GM12878 (cell line): ENCODE results near the gene VSX2. TPM values are rescaled to one million over a fixed set of nuclear protein-coding genes. Genes with fewer than 3 reads are reported as not detected.

Experiments
- ATAC-seq: fragments of 200-7000 bp; cut with Tn5 transposase; 3 replicates; pipeline ENCODE4 v1.9.1; 2020; ENCODE audit warnings: mild to moderate bottlenecking, moderate library complexity
- BruUV-seq: library from RNA; stranded (reverse); fragments of 400-500 nt; replicated peaks from 2 replicates; lab custom pipeline; 2021; lab: Mats Ljungman, UMichigan
- CTCF ChIA-PET: fragments of 300-600 bp; sonication (Branson Sonifier 250); formaldehyde crosslinking; extraction: SDS; loops from one replicate; lab custom pipeline; 2021; ENCODE audit warnings: inconsistent platforms; lab: Yijun Ruan, JAX
- POLR2A ChIA-PET: fragments of 350-600 bp; formaldehyde crosslinking; extraction: SDS; loops from one replicate; lab custom pipeline; 2021; ENCODE audit warnings: inconsistent platforms; lab: Charles Lee
- RAD21 ChIA-PET: fragments of 300-600 bp; sonication (Branson Sonifier 250); formaldehyde crosslinking; loops from one replicate; lab custom pipeline; 2023; ENCODE audit warnings: antibody characterized with exemption; ENCODE audit not compliant: unreplicated experiment; lab: Charles Lee
- SMC1A ChIA-PET: fragments of 300-600 bp; sonication (Branson Sonifier 250); formaldehyde crosslinking; loops from one replicate; lab custom pipeline; 2023; ENCODE audit not compliant: unreplicated experiment, uncharacterized antibody; lab: Charles Lee
- DNase-seq: peaks from one replicate; pipeline ENCODE4 v3.0.0-alpha.2; 2011; ENCODE audit warnings: low read depth, low spot score
- FAIRE-seq: peaks from 3 replicates; lab custom pipeline; 2011; peaks lifted over from hg19 to GRCh38; lab: Jason Lieb, UNC
- H2AFZ ChIP-seq: 2 replicates; pipeline ENCODE4 v1.6.0; 2011; ENCODE audit warnings: low read depth, low read length, control low read depth; ENCODE audit not compliant: control insufficient read depth
- H3K27ac ChIP-seq: 2 replicates; pipeline ENCODE4 v1.5.1; 2011; ENCODE audit warnings: control low read depth; ENCODE audit not compliant: control insufficient read depth, insufficient read depth
- H3K27me3 ChIP-seq, 2 experiments: replicated peaks in 1 of 2; 2 replicates each; pipeline versions ENCODE4 v1.6.0 to v1.6.1; 2011; ENCODE audit warnings: low read length in 1 of 2; ENCODE audit not compliant: control insufficient read depth in 2 of 2, insufficient read depth in 2 of 2
- H3K36me3 ChIP-seq, 2 experiments: 2 replicates each; pipeline ENCODE4 v1.5.1; 2011; ENCODE audit warnings: low read length in 1 of 2; ENCODE audit not compliant: control insufficient read depth in 2 of 2, insufficient read depth in 2 of 2
- H3K4me1 ChIP-seq: 2 replicates; pipeline ENCODE4 v1.6.1; 2011; ENCODE audit warnings: mild to moderate bottlenecking, low read length, moderate library complexity, mixed read lengths; ENCODE audit not compliant: control insufficient read depth, insufficient read depth
- H3K4me2 ChIP-seq: 2 replicates; pipeline ENCODE4 v1.6.0; 2011; ENCODE audit warnings: control low read depth; ENCODE audit not compliant: control insufficient read depth, insufficient read depth
- H3K4me3 ChIP-seq: fragments of 200-600 bp; sonication (generic); 2 replicates; pipeline ENCODE4 v1.5.1; 2016
- H3K79me2 ChIP-seq: 2 replicates; pipeline ENCODE4 v1.6.0; 2011; ENCODE audit warnings: low read length; ENCODE audit not compliant: control insufficient read depth, insufficient read depth
- H3K9ac ChIP-seq: 2 replicates; pipeline ENCODE4 v1.8.0; 2011; ENCODE audit warnings: low read length, control low read depth, mixed read lengths; ENCODE audit not compliant: control insufficient read depth, insufficient read depth
- H3K9me3 ChIP-seq: replicated peaks from 3 replicates; pipeline ENCODE4 v1.5.1; 2011; ENCODE audit warnings: mild to moderate bottlenecking, low read length; ENCODE audit not compliant: control insufficient read depth, insufficient read depth
- H4K20me1 ChIP-seq: 2 replicates; pipeline ENCODE4 v1.6.0; 2011; ENCODE audit not compliant: control insufficient read depth, insufficient read depth
- CTCF ChIP-seq, 3 experiments: IDR thresholded peaks in 2 of 3; conservative IDR thresholded peaks in 1 of 3; 2 replicates each; pipeline ENCODE4 v1.5.1; 2011; ENCODE audit warnings: low read depth in 3 of 3, low read length in 3 of 3, mild to moderate bottlenecking in 3 of 3, control low read depth in 2 of 3, moderate library complexity in 2 of 3, inconsistent platforms in 1 of 3, mixed read lengths in 1 of 3; ENCODE audit not compliant: control insufficient read depth in 2 of 3, insufficient read depth in 1 of 3; ENCODE audit errors: extremely low read depth in 1 of 3
- EED ChIP-seq: sonication (generic); IDR thresholded peaks from 2 replicates; pipeline ENCODE4 v1.6.1; 2016; ENCODE audit warnings: antibody characterized with exemption, low read depth
- EGR1 ChIP-seq, 2 experiments: IDR thresholded peaks; 1 replicate in 1 of 2; 2 replicates in 1 of 2; pipeline ENCODE4 v1.6.1; 2011 to 2012; ENCODE audit warnings: low read depth in 2 of 2, low read length in 2 of 2, borderline replicate concordance in 1 of 2, mild to moderate bottlenecking in 1 of 2, moderate library complexity in 1 of 2
- ELK1 ChIP-seq: IDR thresholded peaks from 2 replicates; pipeline ENCODE4 v1.6.1; 2012; ENCODE audit warnings: low read depth, low read length, improper control_type of control experiment
- HDAC2 ChIP-seq: fragments of 200-600 bp; sonication (generic); IDR thresholded peaks from 2 replicates; pipeline ENCODE4 v1.6.1; 2017
- HSF1 ChIP-seq: fragments of 150-350 bp; IDR thresholded peaks from 2 replicates; pipeline ENCODE4 v1.6.1; 2014; ENCODE audit warnings: mild to moderate bottlenecking, low read depth, low read length
- IRF5 ChIP-seq: fragments of 450-650 bp; IDR thresholded peaks from 2 replicates; pipeline ENCODE4 v1.6.1; 2017; ENCODE audit warnings: borderline replicate concordance
- MTA2 ChIP-seq: fragments of 450-650 bp; IDR thresholded peaks from 2 replicates; pipeline ENCODE4 v1.6.1; 2016; ENCODE audit warnings: low read depth, mild to moderate bottlenecking, moderate library complexity
- NKRF ChIP-seq: fragments of 450-650 bp; conservative IDR thresholded peaks from 2 replicates; pipeline ENCODE4 v1.6.1; 2017; ENCODE audit warnings: mild to moderate bottlenecking, moderate library complexity
- PML ChIP-seq: IDR thresholded peaks from 2 replicates; pipeline ENCODE4 v1.6.1; 2012; ENCODE audit warnings: low read length, inconsistent platforms
- POU2F2 ChIP-seq: IDR thresholded peaks from 3 replicates; pipeline ENCODE4 v1.6.1; 2011; ENCODE audit warnings: low read depth, mild to moderate bottlenecking, low read length, borderline replicate concordance
- RCOR1 ChIP-seq: conservative IDR thresholded peaks from 2 replicates; pipeline ENCODE4 v1.6.1; 2012; ENCODE audit warnings: low read depth, low read length, improper control_type of control experiment
- SRF ChIP-seq, 2 experiments: IDR thresholded peaks; 2 replicates each; pipeline ENCODE4 v1.6.1; 2011; ENCODE audit warnings: low read depth in 2 of 2, low read length in 2 of 2, mild to moderate bottlenecking in 1 of 2, moderate library complexity in 1 of 2
- USF1 ChIP-seq: IDR thresholded peaks from 2 replicates; pipeline ENCODE4 v1.6.1; 2011; ENCODE audit warnings: borderline replicate concordance, low read depth, mild to moderate bottlenecking, moderate library complexity, mixed read lengths, low read length; ENCODE audit not compliant: insufficient read depth; ENCODE audit errors: extremely low read length
- ZNF24 ChIP-seq: fragments of 450-650 bp; IDR thresholded peaks from 2 replicates; pipeline ENCODE4 v1.6.1; 2017; ENCODE audit warnings: antibody characterized with exemption, mild to moderate bottlenecking
- ZNF622 ChIP-seq: fragments of 450-650 bp; IDR thresholded peaks from 2 replicates; pipeline ENCODE4 v1.6.1; 2017; ENCODE audit warnings: mild to moderate bottlenecking, inconsistent platforms
- WGBS: methylation state at CpG from one replicate; pipeline ENCODE4 v1.1.6; 2016; ENCODE audit warnings: low lambda C conversion rate; ENCODE audit not compliant: insufficient replicate concordance, insufficient coverage; ENCODE audit errors: missing lambda C conversion rate; 5-methylcytosine and 5-hydroxymethylcytosine counted together
- in situ Hi-C: fragments of 300-500 bp; cut with MboI; formaldehyde crosslinking; loops from 9 replicates; pipeline ENCODE4 v1.14.3; 2018; ENCODE audit warnings: mixed read lengths
- intact Hi-C: fragments of 100-400 bp; cut with micrococcal nuclease; formaldehyde crosslinking; loops from one replicate; pipeline ENCODE4 v1.14.2; 2022; ENCODE audit not compliant: unreplicated experiment
- polyA plus RNA-seq, 11 experiments: library from polyadenylated mRNA; depleted of rRNA in 4 of 11; unstranded in 6 of 11; stranded (reverse) in 5 of 11; fragments of >200 nt; fragmentation: Nextera tagmentation in 4 of 11; fragmentation: Illumina TruSeq in 1 of 11; extraction: Ambion mirVana in 4 of 11; extraction: Trizol in 1 of 11; gene quantifications; 1 replicate in 1 of 11; 2 replicates in 10 of 11; pipeline versions ENCODE4 v1.2.1 to v1.2.3, GENCODE V29; 2011 to 2016; ENCODE audit warnings: inconsistent platforms in 2 of 11, missing spikeins in 2 of 11, low read depth in 1 of 11
- total RNA-seq, 4 experiments: library from RNA; depleted of rRNA in 3 of 4; stranded (reverse); fragments of >200 nt in 3 of 4; fragmentation: Illumina TruSeq in 1 of 4; extraction: Trizol in 1 of 4; gene quantifications; 2 replicates each; pipeline versions ENCODE4 v1.2.1 to v1.2.3, GENCODE V29; 2013 to 2021

Gene VSX2
- total and polyA plus RNA-seq, 10 of the 15 experiments (the other 5 are each of a cell fraction or from before 2014, with no cell fraction given), result 0.04 to 0.05 TPM; not detected in 8

- Histone ChIP-seq H3K27ac (no peak overlapping the region), H3K9ac (no peak overlapping the region), H4K20me1 (no peaks in the 10 kb centered on the region), H3K79me2 (no peaks in the 10 kb centered on the region), H3K9me3 (no peaks in the 10 kb centered on the region), H3K4me1 (no peaks in the 10 kb centered on the region), H2AFZ (no peak overlapping the region), H3K4me2 (no peak overlapping the region), H3K27me3 (peaks cover 2% of the 10 kb centered on the region in 2 experiments; a peak in 3 of 4 replicates), H3K4me3 (no peak overlapping the region), H3K36me3 (no peaks in the 10 kb centered on the region)
- POLR2A ChIA-PET, result no interaction called here
- no TSS peak for BruUV-seq
- CTCF ChIA-PET, result no interaction called here
- no peak for FAIRE-seq
- RAD21 ChIA-PET, result no interaction called here
- in situ Hi-C loops (no loop called here), intact Hi-C loops (no loop called here)
- 55% methylated on average over 6 of the region's 6 CpGs for WGBS
- ATAC-seq, result no peak
- SMC1A ChIA-PET, result no interaction called here
- DNase-seq, result no peak
- TF ChIP-seq POU2F2, result no peak
- no peak for TF ChIP-seq CTCF (IDR thresholded peaks at IDR 0.05 in 2 of 3, conservative IDR thresholded peaks at IDR 0.05 in 1 of 3; ENCODE audit: control insufficient read depth in 2 of 3, extremely low read depth in 1 of 3, insufficient read depth in 1 of 3, low read depth in 3 of 3, low read length in 3 of 3)
- no peak for TF ChIP-seq SRF (IDR thresholded peaks at IDR 0.05; ENCODE audit: low read depth in 2 of 2, low read length in 2 of 2)
- TF ChIP-seq IRF5, result no peak
- TF ChIP-seq EGR1 (IDR thresholded peaks at IDR 0.05; ENCODE audit: borderline replicate concordance in 1 of 2, low read depth in 2 of 2, low read length in 2 of 2), result no peak
- no peak for TF ChIP-seq NKRF
- TF ChIP-seq HDAC2, result no peak
- no peak for TF ChIP-seq USF1
- no peak for TF ChIP-seq HSF1
- no peak for TF ChIP-seq PML
- no peak for TF ChIP-seq ZNF24
- no peak for TF ChIP-seq ELK1
- no peak for TF ChIP-seq RCOR1
- TF ChIP-seq ZNF622, result no peak
- TF ChIP-seq EED, result no peak
- no peak for TF ChIP-seq MTA2
Measured at GRCh38 chr14:74223016-74223415, 16.2 kb upstream of the VSX2 start.
